HepG2 (cell line): ENCODE data around the gene SEPHS2. TPM values are rescaled to one million over a fixed set of nuclear protein-coding genes. Genes with fewer than 3 reads are reported as not detected.
A peak's percentile ranks its signal among the peaks of the same experiment; 100 is the strongest.

Experiments
- CBFB ChIP-seq: sonication (generic); formaldehyde crosslinking; IDR thresholded peaks from 2 replicates; pipeline ENCODE4 v1.4.0; 2020; ENCODE audit warnings: missing genetic modification reagents
- CBX2 ChIP-seq, 2 experiments: fragments of 200-600 bp in 1 of 2; sonication (generic); formaldehyde crosslinking in 1 of 2; IDR thresholded peaks; 2 replicates each; pipeline versions ENCODE4 v1.7.0 to v1.8.1; 2018 to 2022; ENCODE audit warnings: low read depth in 2 of 2, low read length in 1 of 2, mild to moderate bottlenecking in 1 of 2, missing genetic modification reagents in 1 of 2
- CCDC6 ChIP-seq: sonication (generic); formaldehyde crosslinking; IDR thresholded peaks from 2 replicates; pipeline ENCODE4 v1.8.1; 2022; ENCODE audit warnings: mild to moderate bottlenecking, missing genetic modification reagents, moderate library complexity
- CENPT ChIP-seq: sonication (generic); formaldehyde crosslinking; IDR thresholded peaks from 2 replicates; pipeline ENCODE4 v1.8.0; 2022; ENCODE audit warnings: low read depth, mild to moderate bottlenecking, moderate library complexity, missing genetic modification reagents
- DNMT1 ChIP-seq: sonication (generic); formaldehyde crosslinking; IDR thresholded peaks from 2 replicates; pipeline ENCODE4 v1.5.1; 2020; ENCODE audit warnings: mild to moderate bottlenecking, missing genetic modification reagents
- FOXM1 ChIP-seq: sonication (generic); formaldehyde crosslinking; IDR thresholded peaks from 2 replicates; pipeline ENCODE4 v1.5.0; 2020; ENCODE audit warnings: missing genetic modification reagents
- KLF12 ChIP-seq: sonication (generic); formaldehyde crosslinking; IDR thresholded peaks from 2 replicates; pipeline ENCODE4 v1.4.0; 2020; ENCODE audit warnings: missing genetic modification reagents, borderline replicate concordance
- NFIB ChIP-seq: sonication (generic); formaldehyde crosslinking; IDR thresholded peaks from 2 replicates; pipeline ENCODE4 v1.9.0; 2021; ENCODE audit warnings: missing genetic modification reagents, mild to moderate bottlenecking, borderline replicate concordance
- RAD51 ChIP-seq: fragments of 450-650 bp; IDR thresholded peaks from 2 replicates; pipeline ENCODE4 v1.6.1; 2016; ENCODE audit warnings: borderline replicate concordance
- SCMH1 ChIP-seq: sonication (generic); formaldehyde crosslinking; IDR thresholded peaks from 2 replicates; pipeline ENCODE4 v1.9.0; 2021; ENCODE audit warnings: missing genetic modification reagents, mild to moderate bottlenecking, borderline replicate concordance
- SIX4 ChIP-seq: sonication (generic); formaldehyde crosslinking; IDR thresholded peaks from 2 replicates; pipeline ENCODE4 v1.4.0; 2020; ENCODE audit warnings: missing genetic modification reagents
- TBL1XR1 ChIP-seq: fragments of 150-350 bp; IDR thresholded peaks from 2 replicates; pipeline ENCODE4 v1.6.1; 2014; ENCODE audit warnings: borderline replicate concordance, low read length; ENCODE audit not compliant: partially characterized antibody
- THYN1 ChIP-seq: sonication (generic); formaldehyde crosslinking; IDR thresholded peaks from 2 replicates; pipeline ENCODE4 v1.8.1; 2023; ENCODE audit warnings: low read depth, mild to moderate bottlenecking, moderate library complexity, missing genetic modification reagents, borderline replicate concordance
- ZEB1 ChIP-seq: IDR thresholded peaks from 2 replicates; pipeline ENCODE4 v1.6.1; 2012; ENCODE audit warnings: mild to moderate bottlenecking, low read depth, inconsistent platforms; ENCODE audit not compliant: insufficient replicate concordance
- ZFP41 ChIP-seq: sonication (generic); formaldehyde crosslinking; IDR thresholded peaks from 2 replicates; pipeline ENCODE4 v1.4.0; 2020; ENCODE audit warnings: mild to moderate bottlenecking, missing genetic modification reagents, borderline replicate concordance
- ZIK1 ChIP-seq: sonication (generic); formaldehyde crosslinking; IDR thresholded peaks from 2 replicates; pipeline ENCODE4 v1.5.0; 2020; ENCODE audit warnings: mild to moderate bottlenecking, low read depth, missing genetic modification reagents, borderline replicate concordance
- ZMYM3 ChIP-seq: sonication (generic); formaldehyde crosslinking; IDR thresholded peaks from 2 replicates; pipeline ENCODE4 v1.5.1; 2020; ENCODE audit warnings: mild to moderate bottlenecking, missing genetic modification reagents
- ZNF256 ChIP-seq: sonication (generic); formaldehyde crosslinking; conservative IDR thresholded peaks from 2 replicates; pipeline ENCODE4 v1.4.0; 2020; ENCODE audit warnings: missing genetic modification reagents
- ZNF451 ChIP-seq: sonication (generic); formaldehyde crosslinking; IDR thresholded peaks from 2 replicates; pipeline ENCODE4 v1.5.0; 2020; ENCODE audit warnings: mild to moderate bottlenecking, missing genetic modification reagents
- ZNF710 ChIP-seq: sonication (generic); formaldehyde crosslinking; IDR thresholded peaks from 2 replicates; pipeline ENCODE4 v1.5.0; 2020; ENCODE audit warnings: mild to moderate bottlenecking, missing genetic modification reagents, borderline replicate concordance
- polyA plus RNA-seq, 8 experiments: library from polyadenylated mRNA; depleted of rRNA in 3 of 8; stranded (reverse) in 7 of 8; unstranded in 1 of 8; fragments of >200 nt; fragmentation: Illumina TruSeq in 4 of 8; extraction: Trizol in 4 of 8; gene quantifications; 2 replicates each; pipeline versions ENCODE4 v1.2.1 to v1.2.3, GENCODE V29; 2011 to 2016; ENCODE audit warnings: low read depth in 4 of 8, missing spikeins in 1 of 8, mixed read lengths in 1 of 8; ENCODE audit not compliant: insufficient read depth in 1 of 8
- total RNA-seq, 5 experiments: library from RNA; depleted of rRNA; stranded (reverse); fragments of >200 nt; fragmentation: Illumina TruSeq; extraction: Trizol; gene quantifications; 2 replicates each; pipeline ENCODE4 v1.2.3, GENCODE V29; 2016; ENCODE audit warnings: low read depth in 1 of 5
- TF ChIP-seq, protein P1 (sequence below): sonication (generic); formaldehyde crosslinking; IDR thresholded peaks from 2 replicates; pipeline ENCODE4 v1.8.1; 2023; ENCODE audit warnings: mild to moderate bottlenecking, moderate library complexity, missing genetic modification reagents
- TF ChIP-seq, protein P2 (sequence below): fragments of 450-650 bp; IDR thresholded peaks from 2 replicates; pipeline ENCODE4 v1.6.1; 2017
- TF ChIP-seq, protein P3 (sequence below): sonication (generic); formaldehyde crosslinking; IDR thresholded peaks from 2 replicates; pipeline ENCODE4 v1.4.0; 2020; ENCODE audit warnings: missing genetic modification reagents

SEPHS2 gene
- total and polyA plus RNA-seq, 2 of the 13 experiments (the other 11 are each of a cell fraction or from before 2014, with no cell fraction given) = 20.7 to 127 TPM

GRCh38 chr16:30458561-30459394 is 13.1 kb upstream of the SEPHS2 start (continued):
- TF ChIP-seq, protein P1, sequence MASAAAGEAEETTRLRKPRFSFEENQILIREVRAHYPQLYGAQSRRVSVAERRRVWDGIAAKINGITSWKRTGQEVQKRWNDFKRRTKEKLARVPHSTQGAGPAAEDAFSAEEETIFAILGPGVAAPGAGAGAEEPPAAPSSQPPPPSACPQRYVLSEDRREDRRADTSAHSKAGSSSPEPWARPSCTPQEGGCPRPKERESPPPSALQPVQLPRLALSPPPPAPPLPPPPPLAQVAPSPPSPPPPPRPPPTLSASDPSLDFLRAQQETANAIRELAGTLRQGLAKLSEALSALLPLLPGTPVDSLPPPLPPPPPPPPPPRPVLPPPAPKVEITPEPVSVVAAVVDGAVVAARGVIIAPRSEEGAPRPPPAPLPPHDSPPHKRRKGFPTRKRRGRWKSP (CRISPR knock-in tag) = peak; percentile 54; the same call in 1 of the 2 replicates
- TF ChIP-seq SCMH1 (no peak), ZNF256 (no peak), DNMT1 (CRISPR knock-in tag) (no peak), SIX4 (CRISPR knock-in tag) (no peak), FOXM1 (CRISPR knock-in tag) (no peak), ZNF451 (peak; percentile 83; the same call in 1 of the 2 replicates), THYN1 (CRISPR knock-in tag) (peak; percentile 21; the same call in 1 of the 2 replicates), NFIB (no peak), ZMYM3 (CRISPR knock-in tag) (peak; percentile 90), ZIK1 (CRISPR knock-in tag) (peak; percentile 28; the same call in 1 of the 2 replicates), CBX2 (IDR thresholded peaks at IDR 0.05; ENCODE audit: low read depth, low read length) (no peak), CBX2 (CRISPR knock-in tag; IDR thresholded peaks at IDR 0.05; ENCODE audit: low read depth) (no peak), ZEB1 (peak; percentile 44), ZFP41 (CRISPR knock-in tag) (no peak), CENPT (CRISPR knock-in tag) (no peak), KLF12 (CRISPR knock-in tag) (no peak), RAD51 (no peak), CCDC6 (no peak; the same call in 1 of the 2 replicates), CBFB (CRISPR knock-in tag) (no peak), TBL1XR1 (no peak), ZNF710 (CRISPR knock-in tag) (peak; percentile 64; the same call in 1 of the 2 replicates)
- TF ChIP-seq, protein P2, sequence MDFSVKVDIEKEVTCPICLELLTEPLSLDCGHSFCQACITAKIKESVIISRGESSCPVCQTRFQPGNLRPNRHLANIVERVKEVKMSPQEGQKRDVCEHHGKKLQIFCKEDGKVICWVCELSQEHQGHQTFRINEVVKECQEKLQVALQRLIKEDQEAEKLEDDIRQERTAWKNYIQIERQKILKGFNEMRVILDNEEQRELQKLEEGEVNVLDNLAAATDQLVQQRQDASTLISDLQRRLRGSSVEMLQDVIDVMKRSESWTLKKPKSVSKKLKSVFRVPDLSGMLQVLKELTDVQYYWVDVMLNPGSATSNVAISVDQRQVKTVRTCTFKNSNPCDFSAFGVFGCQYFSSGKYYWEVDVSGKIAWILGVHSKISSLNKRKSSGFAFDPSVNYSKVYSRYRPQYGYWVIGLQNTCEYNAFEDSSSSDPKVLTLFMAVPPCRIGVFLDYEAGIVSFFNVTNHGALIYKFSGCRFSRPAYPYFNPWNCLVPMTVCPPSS = no peak
- TF ChIP-seq, protein P3, sequence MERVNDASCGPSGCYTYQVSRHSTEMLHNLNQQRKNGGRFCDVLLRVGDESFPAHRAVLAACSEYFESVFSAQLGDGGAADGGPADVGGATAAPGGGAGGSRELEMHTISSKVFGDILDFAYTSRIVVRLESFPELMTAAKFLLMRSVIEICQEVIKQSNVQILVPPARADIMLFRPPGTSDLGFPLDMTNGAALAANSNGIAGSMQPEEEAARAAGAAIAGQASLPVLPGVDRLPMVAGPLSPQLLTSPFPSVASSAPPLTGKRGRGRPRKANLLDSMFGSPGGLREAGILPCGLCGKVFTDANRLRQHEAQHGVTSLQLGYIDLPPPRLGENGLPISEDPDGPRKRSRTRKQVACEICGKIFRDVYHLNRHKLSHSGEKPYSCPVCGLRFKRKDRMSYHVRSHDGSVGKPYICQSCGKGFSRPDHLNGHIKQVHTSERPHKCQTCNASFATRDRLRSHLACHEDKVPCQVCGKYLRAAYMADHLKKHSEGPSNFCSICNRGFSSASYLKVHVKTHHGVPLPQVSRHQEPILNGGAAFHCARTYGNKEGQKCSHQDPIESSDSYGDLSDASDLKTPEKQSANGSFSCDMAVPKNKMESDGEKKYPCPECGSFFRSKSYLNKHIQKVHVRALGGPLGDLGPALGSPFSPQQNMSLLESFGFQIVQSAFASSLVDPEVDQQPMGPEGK (CRISPR knock-in tag) = peak; percentile 58
